ENCODE data around the gene DHX30.

DHX30 gene

DNA sequence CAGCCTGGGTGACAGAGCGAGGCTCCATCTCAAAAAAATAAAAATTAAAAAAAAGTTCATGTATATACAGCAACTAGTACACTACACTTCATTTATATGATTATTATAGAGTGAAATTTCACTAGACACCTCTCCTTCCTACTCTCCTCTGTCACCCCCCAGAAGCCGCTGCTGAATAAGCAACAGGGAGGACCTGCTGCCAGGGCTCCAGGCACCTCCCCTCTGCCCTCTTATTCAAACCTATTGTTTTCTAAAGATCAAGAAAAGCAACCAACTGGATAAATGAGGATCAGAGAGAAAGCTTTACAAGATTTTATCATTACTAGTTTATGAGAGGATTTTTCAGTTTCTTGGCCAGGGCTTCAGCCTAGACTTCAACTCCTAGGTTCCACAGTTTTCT, 71.5 kb downstream of the DHX30 start:
- H2BK15ac ChIP-seq (replicated peaks; ENCODE audit: low read depth) = no peak overlapping the region
- no peaks in the 10 kb centered on the region for H3K79me1 ChIP-seq (ENCODE audit: low read length)
- H3K4me3 ChIP-seq (ENCODE audit: low read length) = no peak overlapping the region

DNA sequence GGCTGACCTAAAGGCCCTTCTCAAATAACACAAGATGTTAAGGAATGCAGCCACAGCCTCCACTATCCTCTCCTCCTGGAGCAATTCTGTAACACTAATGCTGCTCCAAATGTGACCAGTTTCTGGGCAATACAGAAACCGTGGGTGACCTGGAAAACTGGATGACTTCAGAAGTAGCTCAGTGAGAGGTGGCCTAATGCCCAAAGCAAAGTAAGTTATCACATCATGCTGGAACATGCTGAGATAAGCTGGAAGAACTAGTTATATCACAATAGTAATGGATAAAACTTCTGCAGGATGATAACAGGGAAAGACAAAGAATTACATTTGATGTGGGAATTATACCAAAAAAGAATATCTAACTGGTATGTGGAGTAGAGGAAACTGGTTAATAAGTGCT, 72.0 kb downstream of the DHX30 start:
- H3K79me1 ChIP-seq (ENCODE audit: low read length) = no peaks in the 10 kb centered on the region
- no peak overlapping the region for H3K9ac ChIP-seq (ENCODE audit: low read length)
- no CpG with 5 or more reads among the region's 1 CpG for WGBS (ENCODE audit: extremely low coverage, insufficient coverage, low lambda C conversion rate)
- H2BK5ac ChIP-seq (ENCODE audit: low read length) = no peak overlapping the region
- no peak overlapping the region for H2BK120ac ChIP-seq (ENCODE audit: low read depth, low read length)
- H3K4me1 ChIP-seq (ENCODE audit: control insufficient read depth, low read depth, low read length) = no peaks in the 10 kb centered on the region
- H3K4me3 ChIP-seq (ENCODE audit: low read length) = no peak overlapping the region
- H2BK15ac ChIP-seq (replicated peaks; ENCODE audit: low read depth) = no peak overlapping the region
- H3K56ac ChIP-seq (ENCODE audit: low read length) = no peak overlapping the region
- no peak overlapping the region for H3K4ac ChIP-seq (ENCODE audit: low read depth, low read length)
- H4K8ac ChIP-seq (ENCODE audit: low read depth, low read length) = no peak overlapping the region
- DNase-seq = no peak
- H3K23ac ChIP-seq (ENCODE audit: low read length) = no peak overlapping the region
- H3K79me2 ChIP-seq (ENCODE audit: control insufficient read depth, insufficient read depth, low read length) = no peaks in the 10 kb centered on the region
- H3K36me3 ChIP-seq (ENCODE audit: control insufficient read depth, insufficient read depth, low read length) = peaks cover 5% of the 10 kb centered on the region
- no peak overlapping the region for H2AK5ac ChIP-seq (ENCODE audit: low read length)
- H4K5ac ChIP-seq (ENCODE audit: low read length) = no peak overlapping the region
- H3K27ac ChIP-seq (ENCODE audit: low read depth, low read length) = no peak overlapping the region
- no peak overlapping the region for H3K4me2 ChIP-seq (ENCODE audit: low read length)
- no peak overlapping the region for H3K18ac ChIP-seq (ENCODE audit: low read length)
- no peaks in the 10 kb centered on the region for H3K27me3 ChIP-seq (ENCODE audit: insufficient read depth, low read length, poor library complexity)

More for the DNA sequence above, 71.5 kb downstream of the DHX30 start:
- no peak overlapping the region for H3K4me2 ChIP-seq (ENCODE audit: low read length)
- no peak overlapping the region for H2AK5ac ChIP-seq (ENCODE audit: low read length)
- H4K8ac ChIP-seq (ENCODE audit: low read depth, low read length) = no peak overlapping the region
- no peak overlapping the region for H4K5ac ChIP-seq (ENCODE audit: low read length)
- H3K79me2 ChIP-seq (ENCODE audit: control insufficient read depth, insufficient read depth, low read length) = no peaks in the 10 kb centered on the region
- H3K4ac ChIP-seq (ENCODE audit: low read depth, low read length) = no peak overlapping the region
- no peak for DNase-seq
- H2BK5ac ChIP-seq (ENCODE audit: low read length) = no peak overlapping the region
- H3K27ac ChIP-seq (ENCODE audit: low read depth, low read length) = no peak overlapping the region
- no peaks in the 10 kb centered on the region for H3K27me3 ChIP-seq (ENCODE audit: insufficient read depth, low read length, poor library complexity)
- no peak overlapping the region for H3K18ac ChIP-seq (ENCODE audit: low read length)
- no peaks in the 10 kb centered on the region for H3K4me1 ChIP-seq (ENCODE audit: control insufficient read depth, low read depth, low read length)
- no peak overlapping the region for H3K9ac ChIP-seq (ENCODE audit: low read length)
- H3K56ac ChIP-seq (ENCODE audit: low read length) = no peak overlapping the region
- no peak overlapping the region for H3K23ac ChIP-seq (ENCODE audit: low read length)
- H2BK120ac ChIP-seq (ENCODE audit: low read depth, low read length) = no peak overlapping the region
- peaks cover 7% of the 10 kb centered on the region for H3K36me3 ChIP-seq (ENCODE audit: control insufficient read depth, insufficient read depth, low read length)
- WGBS (ENCODE audit: extremely low coverage, insufficient coverage, low lambda C conversion rate) = no CpG with 5 or more reads among the region's 2 CpGs

DNA sequence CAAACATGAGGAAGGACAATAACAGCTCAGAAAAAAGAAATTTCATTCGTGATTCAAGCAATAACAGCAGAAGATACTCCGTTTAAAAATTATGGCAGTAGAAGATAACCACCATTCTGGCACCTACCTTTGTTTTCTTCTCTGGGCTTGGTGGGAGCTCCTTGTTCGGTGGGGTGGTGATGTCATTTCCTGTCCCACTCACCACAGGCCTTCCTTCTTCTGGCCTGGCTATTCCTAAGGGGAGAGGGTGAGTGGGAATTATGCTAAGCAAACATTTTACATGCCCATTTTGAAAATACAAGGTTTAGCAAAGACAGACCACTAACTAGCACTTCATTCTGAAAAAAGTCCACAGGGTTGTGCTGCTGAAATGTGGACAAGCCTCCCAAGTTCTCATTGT, 74.4 kb downstream of the DHX30 start:
- Histone ChIP-seq H3K36me3 (ENCODE audit: control insufficient read depth, insufficient read depth, low read length) (peaks cover 4% of the 10 kb centered on the region), H2BK15ac (replicated peaks; ENCODE audit: low read depth) (no peak overlapping the region), H2BK120ac (ENCODE audit: low read depth, low read length) (no peak overlapping the region), H3K9ac (ENCODE audit: low read length) (no peak overlapping the region), H3K4ac (ENCODE audit: low read depth, low read length) (no peak overlapping the region), H3K4me2 (ENCODE audit: low read length) (no peak overlapping the region), H4K8ac (ENCODE audit: low read depth, low read length) (no peak overlapping the region), H3K4me3 (ENCODE audit: low read length) (no peak overlapping the region), H3K23ac (ENCODE audit: low read length) (no peak overlapping the region), H3K4me1 (ENCODE audit: control insufficient read depth, low read depth, low read length) (no peaks in the 10 kb centered on the region), H3K79me1 (ENCODE audit: low read length) (no peaks in the 10 kb centered on the region), H3K27ac (ENCODE audit: low read depth, low read length) (no peak overlapping the region), H3K79me2 (ENCODE audit: control insufficient read depth, insufficient read depth, low read length) (no peaks in the 10 kb centered on the region), H3K27me3 (ENCODE audit: insufficient read depth, low read length, poor library complexity) (no peaks in the 10 kb centered on the region), H3K18ac (ENCODE audit: low read length) (no peak overlapping the region), H4K5ac (ENCODE audit: low read length) (no peak overlapping the region), H2AK5ac (ENCODE audit: low read length) (no peak overlapping the region), H2BK5ac (ENCODE audit: low read length) (no peak overlapping the region), H3K56ac (ENCODE audit: low read length) (no peak overlapping the region)
- no CpG with 5 or more reads among the region's 3 CpGs for WGBS (ENCODE audit: extremely low coverage, insufficient coverage, low lambda C conversion rate)
- DNase-seq = peak; percentile 32

DNA sequence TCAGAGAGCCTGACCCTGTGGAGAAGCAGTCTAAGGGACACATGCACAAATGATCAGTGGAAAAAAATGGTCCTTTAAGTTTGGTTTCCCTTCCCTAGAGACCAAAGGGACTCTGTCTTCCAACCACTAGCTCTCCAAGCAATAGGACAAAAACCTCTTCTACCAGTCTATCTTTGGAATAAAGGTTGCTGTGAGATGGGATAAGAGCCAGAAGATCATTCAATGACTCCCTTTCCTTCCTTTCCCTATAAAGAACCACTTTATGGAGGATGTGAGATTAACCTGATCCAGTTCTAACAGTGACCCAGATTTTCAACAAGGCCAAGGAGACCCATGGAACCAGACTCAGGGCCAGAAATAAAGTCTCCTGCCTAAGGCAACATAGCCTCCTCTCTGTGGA, 74.8 kb downstream of the DHX30 start:
- Histone ChIP-seq H3K56ac (ENCODE audit: low read length) (no peak overlapping the region), H3K36me3 (ENCODE audit: control insufficient read depth, insufficient read depth, low read length) (peaks cover 4% of the 10 kb centered on the region), H3K18ac (ENCODE audit: low read length) (no peak overlapping the region), H3K4me1 (ENCODE audit: control insufficient read depth, low read depth, low read length) (no peaks in the 10 kb centered on the region), H3K27ac (ENCODE audit: low read depth, low read length) (no peak overlapping the region), H3K9ac (ENCODE audit: low read length) (no peak overlapping the region), H3K4me2 (ENCODE audit: low read length) (no peak overlapping the region), H2BK5ac (ENCODE audit: low read length) (no peak overlapping the region), H2AK5ac (ENCODE audit: low read length) (no peak overlapping the region), H4K8ac (ENCODE audit: low read depth, low read length) (no peak overlapping the region), H3K4ac (ENCODE audit: low read depth, low read length) (no peak overlapping the region), H2BK120ac (ENCODE audit: low read depth, low read length) (no peak overlapping the region), H3K4me3 (ENCODE audit: low read length) (no peak overlapping the region), H3K23ac (ENCODE audit: low read length) (no peak overlapping the region), H3K27me3 (ENCODE audit: insufficient read depth, low read length, poor library complexity) (no peaks in the 10 kb centered on the region), H3K79me2 (ENCODE audit: control insufficient read depth, insufficient read depth, low read length) (no peaks in the 10 kb centered on the region), H4K5ac (ENCODE audit: low read length) (no peak overlapping the region), H2BK15ac (replicated peaks; ENCODE audit: low read depth) (no peak overlapping the region), H3K79me1 (ENCODE audit: low read length) (no peaks in the 10 kb centered on the region)
- no peak for DNase-seq

DNA sequence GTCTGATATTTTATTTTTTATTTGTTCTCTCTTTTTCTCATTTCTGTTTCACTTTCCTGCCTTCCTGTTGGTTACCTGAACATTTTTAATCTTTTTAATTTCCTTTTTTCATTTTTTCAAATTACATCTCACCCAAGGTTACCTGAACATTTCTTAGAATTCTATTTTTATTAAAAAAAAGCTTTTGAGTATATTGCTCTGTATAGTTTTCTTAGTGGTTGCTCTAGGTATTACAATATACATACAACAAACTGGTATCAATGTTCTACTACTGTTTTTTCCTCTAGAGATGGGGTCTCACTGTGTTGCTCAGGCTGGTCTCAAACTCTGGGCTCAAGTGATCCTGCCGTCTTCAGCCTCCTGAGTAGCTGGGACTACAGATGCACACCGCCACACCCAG, 79.4 kb downstream of the DHX30 start:
- no CpG with 5 or more reads among the region's 2 CpGs for WGBS (ENCODE audit: extremely low coverage, insufficient coverage, low lambda C conversion rate)
- H4K8ac ChIP-seq (ENCODE audit: low read depth, low read length) = no peak overlapping the region
- no peak overlapping the region for H3K4me2 ChIP-seq (ENCODE audit: low read length)
- no peak overlapping the region for H3K4ac ChIP-seq (ENCODE audit: low read depth, low read length)
- no peak overlapping the region for H2BK5ac ChIP-seq (ENCODE audit: low read length)
- H3K79me2 ChIP-seq (ENCODE audit: control insufficient read depth, insufficient read depth, low read length) = no peaks in the 10 kb centered on the region
- H3K27me3 ChIP-seq (ENCODE audit: insufficient read depth, low read length, poor library complexity) = no peaks in the 10 kb centered on the region
- H3K23ac ChIP-seq (ENCODE audit: low read length) = no peak overlapping the region
- DNase-seq = no peak
- H4K5ac ChIP-seq (ENCODE audit: low read length) = no peak overlapping the region
- H3K4me3 ChIP-seq (ENCODE audit: low read length) = no peak overlapping the region
- H2BK120ac ChIP-seq (ENCODE audit: low read depth, low read length) = no peak overlapping the region
- no peaks in the 10 kb centered on the region for H3K79me1 ChIP-seq (ENCODE audit: low read length)
- H3K9ac ChIP-seq (ENCODE audit: low read length) = no peak overlapping the region
- no peak overlapping the region for H3K27ac ChIP-seq (ENCODE audit: low read depth, low read length)
- no peak overlapping the region for H2BK15ac ChIP-seq (replicated peaks; ENCODE audit: low read depth)
- H3K36me3 ChIP-seq (ENCODE audit: control insufficient read depth, insufficient read depth, low read length) = no peaks in the 10 kb centered on the region
- H2AK5ac ChIP-seq (ENCODE audit: low read length) = no peak overlapping the region
- H3K18ac ChIP-seq (ENCODE audit: low read length) = no peak overlapping the region
- H3K56ac ChIP-seq (ENCODE audit: low read length) = no peak overlapping the region
- H3K4me1 ChIP-seq (ENCODE audit: control insufficient read depth, low read depth, low read length) = no peaks in the 10 kb centered on the region

DNA sequence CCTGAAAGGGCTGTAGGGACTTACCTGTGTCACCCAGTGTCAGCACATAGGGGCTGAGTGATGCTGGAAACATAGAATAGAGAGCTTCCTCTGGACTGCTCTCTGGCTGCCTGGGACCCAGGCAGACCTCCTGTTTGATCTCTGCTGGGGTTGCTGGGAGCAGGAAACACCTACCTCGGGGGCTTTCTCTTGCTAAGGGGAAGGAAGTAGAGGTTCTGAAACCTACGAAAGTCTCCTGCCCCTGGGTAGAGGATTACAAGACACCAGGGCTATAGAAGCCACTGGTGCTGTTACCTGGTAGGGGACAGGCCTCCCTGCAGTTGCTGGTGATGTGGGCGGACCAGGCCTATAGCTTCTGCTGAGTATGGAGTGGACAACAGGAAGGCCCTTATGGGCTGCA, 81.7 kb downstream of the DHX30 start:
- H4K8ac ChIP-seq (ENCODE audit: low read depth, low read length) = no peak overlapping the region
- no peaks in the 10 kb centered on the region for H3K36me3 ChIP-seq (ENCODE audit: control insufficient read depth, insufficient read depth, low read length)
- no peak overlapping the region for H3K56ac ChIP-seq (ENCODE audit: low read length)
- H4K5ac ChIP-seq (ENCODE audit: low read length) = no peak overlapping the region
- no peak overlapping the region for H3K18ac ChIP-seq (ENCODE audit: low read length)
- H3K79me2 ChIP-seq (ENCODE audit: control insufficient read depth, insufficient read depth, low read length) = no peaks in the 10 kb centered on the region
- no peak overlapping the region for H3K23ac ChIP-seq (ENCODE audit: low read length)
- no peak overlapping the region for H2BK5ac ChIP-seq (ENCODE audit: low read length)
- H2BK120ac ChIP-seq (ENCODE audit: low read depth, low read length) = no peak overlapping the region
- no peak overlapping the region for H2BK15ac ChIP-seq (replicated peaks; ENCODE audit: low read depth)
- H3K4ac ChIP-seq (ENCODE audit: low read depth, low read length) = no peak overlapping the region
- no CpG with 5 or more reads among the region's 3 CpGs for WGBS (ENCODE audit: extremely low coverage, insufficient coverage, low lambda C conversion rate)
- no peak overlapping the region for H3K4me3 ChIP-seq (ENCODE audit: low read length)
- H3K4me1 ChIP-seq (ENCODE audit: control insufficient read depth, low read depth, low read length) = no peaks in the 10 kb centered on the region
- no peak overlapping the region for H3K4me2 ChIP-seq (ENCODE audit: low read length)
- no peak for DNase-seq
- H3K9ac ChIP-seq (ENCODE audit: low read length) = no peak overlapping the region
- H3K27me3 ChIP-seq (ENCODE audit: insufficient read depth, low read length, poor library complexity) = no peaks in the 10 kb centered on the region
- H2AK5ac ChIP-seq (ENCODE audit: low read length) = no peak overlapping the region
- no peak overlapping the region for H3K27ac ChIP-seq (ENCODE audit: low read depth, low read length)
- no peaks in the 10 kb centered on the region for H3K79me1 ChIP-seq (ENCODE audit: low read length)
